MM.1S (cell line): ENCODE measurements around the gene CAMKK1.

Source experiments
- DNase-seq: peaks from one replicate; pipeline ENCODE4 v3.0.0-alpha.2; 2015
- H2AFZ ChIP-seq: fragments of 300-600 bp; sonication (generic); 2 replicates; pipeline ENCODE4 v1.6.0; 2016; ENCODE audit warnings: antibody characterized with exemption, low read length
- H3F3A ChIP-seq: fragments of 300-600 bp; sonication (generic); 2 replicates; pipeline ENCODE4 v1.6.1; 2016; ENCODE audit warnings: mild to moderate bottlenecking, antibody characterized with exemption, low read length, moderate library complexity, mixed read lengths; ENCODE audit not compliant: insufficient read depth
- H3K27ac ChIP-seq: fragments of 300-600 bp; sonication (generic); 2 replicates; pipeline ENCODE4 v1.5.1; 2016; ENCODE audit warnings: mild to moderate bottlenecking, low read length
- H3K27me3 ChIP-seq: fragments of 300-600 bp; sonication (generic); replicated peaks from 2 replicates; pipeline ENCODE4 v1.6.0; 2016; ENCODE audit warnings: low read length; ENCODE audit not compliant: insufficient read depth
- H3K36me3 ChIP-seq: fragments of 300-600 bp; sonication (generic); replicated peaks from 2 replicates; pipeline ENCODE4 v1.6.1; 2016; ENCODE audit warnings: mild to moderate bottlenecking, low read length, mixed read lengths; ENCODE audit not compliant: insufficient read depth
- H3K4me1 ChIP-seq: fragments of 300-600 bp; sonication (generic); 2 replicates; pipeline ENCODE4 v1.6.1; 2016; ENCODE audit warnings: low read length, mixed read lengths
- H3K4me2 ChIP-seq: fragments of 300-600 bp; sonication (generic); 2 replicates; pipeline ENCODE4 v1.6.0; 2016; ENCODE audit warnings: low read depth, low read length
- H3K4me3 ChIP-seq: fragments of 300-600 bp; sonication (generic); 2 replicates; pipeline ENCODE4 v1.5.1; 2016; ENCODE audit warnings: low read length, mixed read lengths
- H3K79me2 ChIP-seq: fragments of 300-600 bp; sonication (generic); 2 replicates; pipeline ENCODE4 v1.6.1; 2016; ENCODE audit warnings: mixed run types, low read length, mixed read lengths
- H3K9ac ChIP-seq: fragments of 300-600 bp; sonication (generic); 2 replicates; pipeline ENCODE4 v1.6.1; 2016; ENCODE audit warnings: low read length, mixed read lengths
- H3K9me2 ChIP-seq: fragments of 300-600 bp; sonication (generic); replicated peaks from 2 replicates; pipeline ENCODE4 v1.6.1; 2016; ENCODE audit warnings: mild to moderate bottlenecking, low read length, mixed read lengths; ENCODE audit not compliant: insufficient read depth
- H3K9me3 ChIP-seq: fragments of 300-600 bp; sonication (generic); replicated peaks from 2 replicates; pipeline ENCODE4 v1.6.1; 2016; ENCODE audit warnings: mild to moderate bottlenecking, low read length, mixed read lengths; ENCODE audit not compliant: insufficient read depth
- H4K20me1 ChIP-seq: fragments of 300-600 bp; sonication (generic); 2 replicates; pipeline ENCODE4 v1.6.1; 2016; ENCODE audit warnings: mild to moderate bottlenecking, low read length, moderate library complexity, mixed read lengths; ENCODE audit not compliant: insufficient read depth
- CTCF ChIP-seq: fragments of 300-600 bp; sonication (generic); IDR thresholded peaks from 2 replicates; pipeline ENCODE4 v1.5.1; 2016; ENCODE audit warnings: antibody characterized with exemption, low read length, mixed read lengths
- EZH2 ChIP-seq: fragments of 300-600 bp; sonication (generic); optimal IDR thresholded peaks from 2 replicates; pipeline ENCODE3; 2017; ENCODE audit warnings: low read depth, mild to moderate bottlenecking, antibody characterized with exemption, low read length, mixed read lengths
- EZH2phosphoT487 ChIP-seq: fragments of 300-600 bp; sonication (generic); IDR thresholded peaks from 2 replicates; pipeline ENCODE4 v1.6.1; 2018; ENCODE audit warnings: antibody characterized with exemption, low read length

CAMKK1 gene

GRCh38 chr17:3921006-3921405, 28.2 kb upstream of the CAMKK1 start:
- Histone ChIP-seq H3K4me2 (no peak overlapping the region), H4K20me1 (no peaks in the 10 kb centered on the region), H3K36me3 (no peaks in the 10 kb centered on the region), H3K27ac (no peak overlapping the region), H3K79me2 (peaks cover 2% of the 10 kb centered on the region), H2AFZ (no peak overlapping the region), H3K4me3 (no peak overlapping the region), H3K4me1 (peaks cover 10% of the 10 kb centered on the region), H3K9me2 (no peaks in the 10 kb centered on the region), H3K27me3 (no peaks in the 10 kb centered on the region), H3F3A (peaks cover 24% of the 10 kb centered on the region; the same call in 1 of the 2 replicates), H3K9ac (no peak overlapping the region), H3K9me3 (no peaks in the 10 kb centered on the region)
- DNase-seq: no peak
- TF ChIP-seq EZH2: no peak
- no peak for TF ChIP-seq EZH2phosphoT487
- no peak for TF ChIP-seq CTCF

- Histone ChIP-seq H3K79me2 (peaks cover 21% of the 10 kb centered on the region), H3K27me3 (no peaks in the 10 kb centered on the region), H3K9me2 (no peaks in the 10 kb centered on the region), H3F3A (peaks cover 30% of the 10 kb centered on the region), H3K4me2 (no peak overlapping the region), H3K36me3 (no peaks in the 10 kb centered on the region), H3K4me3 (no peak overlapping the region), H3K27ac (no peak overlapping the region), H3K9ac (no peak overlapping the region), H4K20me1 (no peaks in the 10 kb centered on the region), H3K4me1 (peaks cover 10% of the 10 kb centered on the region), H2AFZ (no peak overlapping the region), H3K9me3 (no peaks in the 10 kb centered on the region)
- TF ChIP-seq CTCF (no peak), EZH2 (no peak), EZH2phosphoT487 (no peak)
- DNase-seq: no peak
These were observed 26.3 kb upstream of the CAMKK1 start for GRCh38 chr17:3919123-3919624.

GRCh38 chr17:3918372-3919122, 25.7 kb upstream of the CAMKK1 start:
- Histone ChIP-seq H3K4me3 (no peak overlapping the region), H3K27ac (peak overlapping the region; percentile 26; the same call in 1 of the 2 replicates), H3K79me2 (peaks cover 27% of the 10 kb centered on the region), H2AFZ (no peak overlapping the region), H3K9me2 (no peaks in the 10 kb centered on the region), H3K9ac (no peak overlapping the region), H3K4me2 (no peak overlapping the region), H3K36me3 (no peaks in the 10 kb centered on the region), H3K9me3 (no peaks in the 10 kb centered on the region), H3F3A (peaks cover 25% of the 10 kb centered on the region), H3K4me1 (peaks cover 12% of the 10 kb centered on the region), H4K20me1 (no peaks in the 10 kb centered on the region), H3K27me3 (no peaks in the 10 kb centered on the region)
- DNase-seq: no peak
- TF ChIP-seq EZH2: no peak
